RWPE1 (cell line): ENCODE data around the gene ABCA1.
A peak's percentile ranks its signal among the peaks of the same experiment; 100 is the strongest.

ENCODE experiments used
- CTCF ChIA-PET: fragments of 350-600 bp; sonication (Branson Sonifier 250); formaldehyde crosslinking; extraction: SDS; loops from one replicate; lab custom pipeline; 2021; lab: Yijun Ruan, JAX
- POLR2A ChIA-PET: fragments of 400-600 bp; formaldehyde crosslinking; extraction: SDS; loops from one replicate; lab custom pipeline; 2020; ENCODE audit warnings: antibody characterized with exemption; ENCODE audit not compliant: low non-redundant PET; lab: Yijun Ruan, JAX
- DNase-seq: peaks from one replicate; pipeline ENCODE4 v3.0.0; 2012; ENCODE audit warnings: low spot score
- H3K27ac ChIP-seq: fragments of 450-650 bp; 2 replicates; pipeline ENCODE4 v1.5.1; 2017
- CTCF ChIP-seq: fragments of 450-650 bp; conservative IDR thresholded peaks from 2 replicates; pipeline ENCODE4 v1.5.1; 2017; ENCODE audit warnings: low read depth, mild to moderate bottlenecking

The ABCA1 gene

GRCh38 chr9:104875320-104875719, 52.6 kb downstream of the ABCA1 start:
- TF ChIP-seq CTCF: no peak
- POLR2A ChIA-PET: no interaction called here
- peak overlapping the region; percentile 4; the same call in 1 of the 2 replicates for H3K27ac ChIP-seq
- CTCF ChIA-PET: interaction anchor here (0.5 to 2.5 kb wide), 2 partner anchors 12 to 559 kb away, joined by 3 to 8 read pairs; no protein-coding TSS in a partner anchor
- no peak for DNase-seq

DNA sequence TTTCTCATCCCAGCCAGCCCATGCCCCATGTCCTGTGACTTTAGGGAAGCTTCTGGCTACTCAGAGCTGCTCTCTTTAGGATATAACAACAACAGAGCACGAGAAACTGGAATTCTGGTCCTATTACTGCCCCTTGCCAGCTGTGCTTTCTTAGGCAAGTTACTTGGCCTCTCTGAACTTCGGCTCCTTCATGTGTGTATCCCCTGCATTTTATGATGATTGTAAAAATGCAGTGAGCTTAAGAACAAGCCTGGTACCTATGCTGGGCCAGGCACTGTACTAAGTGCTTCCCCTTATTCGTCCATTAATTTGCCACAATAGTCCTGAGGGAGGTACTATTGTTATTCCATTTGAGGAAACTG, 54.5 kb downstream of the ABCA1 start:
- H3K27ac ChIP-seq: peak overlapping the region; percentile 82
- ChIA-PET CTCF (interaction anchor here (0.8 to 0.9 kb wide), 2 partner anchors 9 kb away, joined by 5 to 7 read pairs; no protein-coding TSS in a partner anchor), POLR2A (no interaction called here)
- no peak for TF ChIP-seq CTCF
- no peak for DNase-seq

- DNase-seq: peak; percentile 97
- peak overlapping the region; percentile 82 for H3K27ac ChIP-seq
- ChIA-PET POLR2A (no interaction called here), CTCF (interaction anchor here (0.6 to 0.9 kb wide), 3 partner anchors 9 to 1473 kb away, joined by 4 to 7 read pairs (median 5); no protein-coding TSS in a partner anchor)
- TF ChIP-seq CTCF: no peak
Observed at GRCh38 chr9:104872656-104873488, 55.1 kb downstream of the ABCA1 start.

GRCh38 chr9:104871961-104872527, 55.9 kb downstream of the ABCA1 start:
- TF ChIP-seq CTCF: no peak
- ChIA-PET CTCF (no interaction called here), POLR2A (no interaction called here)
- no peak for DNase-seq
- no peak overlapping the region for H3K27ac ChIP-seq

GRCh38 chr9:104869811-104870210, 58.1 kb downstream of the ABCA1 start:
- no peak for DNase-seq
- no peak for TF ChIP-seq CTCF
- POLR2A ChIA-PET: no interaction called here
- CTCF ChIA-PET: no interaction called here
- H3K27ac ChIP-seq: peak overlapping the region; percentile 64

GRCh38 chr9:104868687-104869404, 59.1 kb downstream of the ABCA1 start:
- H3K27ac ChIP-seq: peak overlapping the region; percentile 64
- POLR2A ChIA-PET: interaction anchor here (0.7 kb wide), 1 partner anchor 13 kb away, joined by 5 read pairs; no protein-coding TSS in a partner anchor
- CTCF ChIA-PET: interaction anchor here (0.6 to 0.8 kb wide), 4 partner anchors 289 to 493 kb away, joined by 3 to 7 read pairs (median 4); no protein-coding TSS in a partner anchor
- DNase-seq: peak; percentile 94
- TF ChIP-seq CTCF: no peak
